ENCODE results near the gene BPIFB4. TPM values are rescaled to one million over a fixed set of nuclear protein-coding genes. Genes with fewer than 3 reads are reported as not detected.

BPIFB4 gene
- total RNA-seq, 1 donor from 2014 or later: not detected

DNA sequence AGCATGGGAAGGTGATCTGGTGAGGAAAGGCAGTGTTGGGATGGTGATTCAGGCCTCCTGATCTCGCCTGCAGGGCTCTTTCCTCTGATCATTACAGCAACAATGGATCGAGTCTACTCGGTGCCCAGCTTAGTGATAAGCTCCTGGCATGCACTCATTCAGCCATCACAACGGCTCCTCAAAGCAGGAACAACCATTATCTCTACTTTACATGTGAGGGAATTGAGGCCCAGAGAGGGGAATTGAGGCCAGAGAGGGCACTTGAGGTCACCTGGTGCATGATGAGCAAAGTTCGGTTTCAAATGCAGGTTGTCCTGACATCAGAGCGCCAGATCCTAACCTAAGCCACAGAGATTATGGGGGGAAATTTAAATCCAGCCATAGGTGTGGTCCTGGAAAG lies 46.5 kb downstream of the BPIFB4 start:
- TF ChIP-seq, protein P1, sequence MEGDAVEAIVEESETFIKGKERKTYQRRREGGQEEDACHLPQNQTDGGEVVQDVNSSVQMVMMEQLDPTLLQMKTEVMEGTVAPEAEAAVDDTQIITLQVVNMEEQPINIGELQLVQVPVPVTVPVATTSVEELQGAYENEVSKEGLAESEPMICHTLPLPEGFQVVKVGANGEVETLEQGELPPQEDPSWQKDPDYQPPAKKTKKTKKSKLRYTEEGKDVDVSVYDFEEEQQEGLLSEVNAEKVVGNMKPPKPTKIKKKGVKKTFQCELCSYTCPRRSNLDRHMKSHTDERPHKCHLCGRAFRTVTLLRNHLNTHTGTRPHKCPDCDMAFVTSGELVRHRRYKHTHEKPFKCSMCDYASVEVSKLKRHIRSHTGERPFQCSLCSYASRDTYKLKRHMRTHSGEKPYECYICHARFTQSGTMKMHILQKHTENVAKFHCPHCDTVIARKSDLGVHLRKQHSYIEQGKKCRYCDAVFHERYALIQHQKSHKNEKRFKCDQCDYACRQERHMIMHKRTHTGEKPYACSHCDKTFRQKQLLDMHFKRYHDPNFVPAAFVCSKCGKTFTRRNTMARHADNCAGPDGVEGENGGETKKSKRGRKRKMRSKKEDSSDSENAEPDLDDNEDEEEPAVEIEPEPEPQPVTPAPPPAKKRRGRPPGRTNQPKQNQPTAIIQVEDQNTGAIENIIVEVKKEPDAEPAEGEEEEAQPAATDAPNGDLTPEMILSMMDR (IDR thresholded peaks at IDR 0.05): no peak
- DNase-seq (ENCODE audit: low spot score): no peak
- H3K4me3 Mint-ChIP-seq (ENCODE audit: unreplicated experiment): no peak overlapping the region
- no peaks in the 10 kb centered on the region for H3K4me1 Mint-ChIP-seq (ENCODE audit: low read depth)
- H3K27ac Mint-ChIP-seq (ENCODE audit: unreplicated experiment): no peak overlapping the region
- peaks cover 8% of the 10 kb centered on the region for H3K9me3 Mint-ChIP-seq (ENCODE audit: low read depth)
- peaks cover 5% of the 10 kb centered on the region for H3K36me3 Mint-ChIP-seq (ENCODE audit: low read depth)
- peaks cover 69% of the 10 kb centered on the region for H3K27me3 Mint-ChIP-seq (ENCODE audit: low read depth)

DNA sequence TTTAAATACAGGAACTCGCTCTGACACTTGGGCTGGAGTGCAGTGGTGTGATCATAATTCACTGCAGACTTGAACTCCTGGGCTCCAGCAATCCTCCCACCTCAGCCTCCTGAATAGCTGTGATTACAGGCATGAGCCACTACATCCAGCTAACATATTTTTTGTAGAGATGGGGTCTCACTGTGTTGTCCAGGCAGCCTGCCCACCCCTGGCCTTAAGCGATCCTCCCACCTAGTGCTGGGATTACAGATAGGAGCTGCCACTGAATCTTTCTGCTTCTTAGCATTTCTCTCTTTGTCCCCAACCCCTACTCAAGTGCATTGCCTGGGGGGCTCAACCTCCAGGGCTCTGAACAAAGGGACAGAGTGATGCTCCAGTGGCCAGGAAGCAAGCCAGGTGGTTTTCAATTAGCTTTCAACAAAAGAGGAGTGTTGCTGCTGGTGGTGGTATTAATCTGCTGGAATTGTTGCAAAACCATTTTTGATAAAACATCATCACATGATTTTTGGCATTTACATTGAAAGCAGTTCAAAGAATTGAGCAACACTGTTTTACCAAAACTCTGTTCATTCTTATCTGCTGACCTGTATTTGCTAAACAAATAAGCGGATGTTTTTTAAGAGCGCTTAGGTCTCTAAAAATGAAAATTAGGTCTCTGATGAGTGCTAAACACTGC lies 48.1 kb downstream of the BPIFB4 start:
- Mint-ChIP-seq H3K4me3 (ENCODE audit: unreplicated experiment) (no peak overlapping the region), H3K4me1 (ENCODE audit: low read depth) (peaks cover 4% of the 10 kb centered on the region), H3K27ac (ENCODE audit: unreplicated experiment) (no peak overlapping the region), H3K9me3 (ENCODE audit: low read depth) (peaks cover 8% of the 10 kb centered on the region), H3K36me3 (ENCODE audit: low read depth) (peaks cover 3% of the 10 kb centered on the region), H3K27me3 (ENCODE audit: low read depth) (peaks cover 61% of the 10 kb centered on the region)
- no peak for DNase-seq (ENCODE audit: low spot score)
- TF ChIP-seq, protein P1 (IDR thresholded peaks at IDR 0.05): no peak

DNA sequence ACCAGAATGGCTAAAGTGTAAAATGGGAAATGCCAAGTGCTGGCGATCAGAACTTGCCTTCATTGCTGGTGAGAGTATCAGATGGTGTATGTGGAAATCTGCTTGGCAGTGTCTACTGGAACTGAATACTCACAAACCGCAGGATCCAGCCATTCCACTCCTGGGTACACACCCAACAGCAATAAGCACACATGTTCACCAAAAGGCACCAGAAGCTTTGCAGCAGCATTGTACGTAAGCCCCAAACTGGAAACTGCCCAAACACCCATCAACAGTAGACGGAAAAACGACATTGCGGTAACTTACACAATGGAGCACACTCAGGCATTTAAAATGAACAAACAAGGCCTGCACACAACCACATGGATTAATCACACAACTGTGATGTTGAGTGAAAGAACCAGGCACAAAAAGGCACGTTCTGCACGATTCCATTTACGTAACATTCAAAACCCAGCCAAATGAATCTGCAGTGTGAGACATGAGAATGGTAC lies 51.2 kb downstream of the BPIFB4 start:
- TF ChIP-seq, protein P1 (IDR thresholded peaks at IDR 0.05): no peak
- Mint-ChIP-seq H3K27me3 (ENCODE audit: low read depth) (peaks cover 36% of the 10 kb centered on the region), H3K9me3 (ENCODE audit: low read depth) (peaks cover 8% of the 10 kb centered on the region), H3K27ac (ENCODE audit: unreplicated experiment) (no peak overlapping the region), H3K4me3 (ENCODE audit: unreplicated experiment) (no peak overlapping the region), H3K4me1 (ENCODE audit: low read depth) (peaks cover 11% of the 10 kb centered on the region), H3K36me3 (ENCODE audit: low read depth) (peaks cover 3% of the 10 kb centered on the region)
- no peak for DNase-seq (ENCODE audit: low spot score)

DNA sequence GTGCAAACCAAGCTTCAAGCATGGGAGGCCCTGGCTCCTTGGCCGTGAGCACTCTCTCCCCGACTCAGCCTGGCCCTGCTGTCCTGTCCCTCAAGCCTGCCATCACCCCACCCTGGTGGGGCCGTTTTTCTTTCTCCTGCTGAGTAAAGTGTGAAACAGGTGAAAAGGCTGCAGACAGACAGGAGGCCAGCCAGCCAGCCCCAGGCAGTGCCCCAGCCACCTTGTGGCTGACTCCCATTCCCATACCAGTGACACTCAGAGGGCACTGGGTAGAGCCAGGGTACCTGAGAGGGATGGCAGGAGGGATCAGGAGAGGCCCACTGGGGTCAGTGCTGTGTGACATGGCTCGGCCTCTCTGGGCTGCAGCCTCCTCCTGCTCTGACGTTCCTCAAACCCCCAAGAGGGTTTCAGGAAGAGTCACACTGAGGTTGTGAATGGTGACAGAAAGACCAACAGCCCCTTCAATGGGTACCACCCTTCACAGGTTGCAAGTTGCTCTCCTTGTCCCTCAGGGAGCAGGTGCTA lies 52.6 kb downstream of the BPIFB4 start:
- TF ChIP-seq, protein P1 (IDR thresholded peaks at IDR 0.05): no peak
- Mint-ChIP-seq H3K4me1 (ENCODE audit: low read depth) (peaks cover 11% of the 10 kb centered on the region), H3K36me3 (ENCODE audit: low read depth) (peaks cover 3% of the 10 kb centered on the region), H3K27ac (ENCODE audit: unreplicated experiment) (no peak overlapping the region), H3K9me3 (ENCODE audit: low read depth) (peaks cover 9% of the 10 kb centered on the region), H3K4me3 (ENCODE audit: unreplicated experiment) (no peak overlapping the region), H3K27me3 (ENCODE audit: low read depth) (peaks cover 27% of the 10 kb centered on the region)
- DNase-seq (ENCODE audit: low spot score): no peak

DNA sequence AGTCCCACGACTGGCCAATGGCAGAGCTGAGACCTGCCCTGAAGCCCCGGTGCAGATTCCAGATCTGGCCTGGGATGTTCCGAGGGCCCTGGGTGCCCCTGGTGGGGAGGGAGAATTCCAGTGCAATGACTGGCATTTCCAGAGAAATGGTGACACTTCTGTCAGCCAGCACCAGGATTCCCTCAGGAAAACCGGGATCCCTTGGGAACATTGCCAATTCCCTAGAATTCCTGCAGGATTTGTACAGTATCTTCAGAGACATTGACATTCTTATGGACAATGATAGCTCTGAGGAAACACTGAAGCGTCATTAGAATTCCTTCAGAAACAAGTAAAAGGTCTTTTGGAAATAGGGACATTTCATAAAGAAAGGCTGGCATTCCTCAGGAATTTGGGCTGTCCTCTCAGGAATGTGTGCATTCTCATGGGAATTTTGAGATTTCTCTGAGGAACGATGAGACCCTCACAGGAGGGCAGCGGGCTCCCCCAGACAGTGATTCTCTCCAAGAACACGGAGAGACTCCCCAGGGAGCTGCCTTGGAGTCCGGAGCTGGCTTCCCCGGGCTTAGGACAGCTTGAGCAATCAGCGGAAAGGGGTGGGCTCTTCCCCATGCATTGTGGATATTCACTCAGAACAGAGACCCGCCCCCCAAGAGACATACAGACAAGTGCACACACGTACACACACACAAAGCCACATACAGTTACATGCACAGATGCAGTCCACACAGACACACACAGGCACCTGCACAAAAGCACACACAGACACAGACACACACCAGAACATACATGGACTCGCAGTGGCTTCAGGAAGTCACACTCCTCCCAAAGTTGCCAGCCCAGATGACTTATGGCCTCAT lies 53.3 kb downstream of the BPIFB4 start:
- peak overlapping the region; percentile 10 for H3K27ac Mint-ChIP-seq (ENCODE audit: unreplicated experiment)
- TF ChIP-seq, protein P1 (IDR thresholded peaks at IDR 0.05): no peak

More for the DNA sequence above, 53.3 kb downstream of the BPIFB4 start:
- peaks cover 3% of the 10 kb centered on the region for H3K36me3 Mint-ChIP-seq (ENCODE audit: low read depth)
- peaks cover 11% of the 10 kb centered on the region for H3K4me1 Mint-ChIP-seq (ENCODE audit: low read depth)
- H3K27me3 Mint-ChIP-seq (ENCODE audit: low read depth): peaks cover 25% of the 10 kb centered on the region
- H3K9me3 Mint-ChIP-seq (ENCODE audit: low read depth): peaks cover 14% of the 10 kb centered on the region
- no peak for DNase-seq (ENCODE audit: low spot score)
- no peak overlapping the region for H3K4me3 Mint-ChIP-seq (ENCODE audit: unreplicated experiment)

Data from chondrocyte (in vitro differentiated cells).